HL-60 (cell line): Measurements from ENCODE around the gene TJP3.

Experiments used
- CTCF ChIP-seq: IDR thresholded peaks from one replicate; pipeline ENCODE4 v1.5.1; 2011; ENCODE audit warnings: low read length, control low read depth, inconsistent platforms; ENCODE audit not compliant: insufficient read depth
- POLR2AphosphoS5 ChIP-seq: IDR thresholded peaks from 2 replicates; pipeline ENCODE4 v1.6.1; 2012; ENCODE audit warnings: low read depth
- REST ChIP-seq: IDR thresholded peaks from 2 replicates; pipeline ENCODE4 v1.6.1; 2012; ENCODE audit warnings: low read depth; ENCODE audit not compliant: insufficient replicate concordance

GRCh38 chr19:3687393-3687773, 20.8 kb upstream of the TJP3 start:
- TF ChIP-seq CTCF, result no peak
- no peak for TF ChIP-seq POLR2AphosphoS5
- no peak for TF ChIP-seq REST
